ENCODE measurements around the gene RPS6KA1. TPM values are rescaled to one million over a fixed set of nuclear protein-coding genes. Genes with fewer than 3 reads are reported as not detected.
"Not testable (repeated sequence)": the region's sequence is repeated elsewhere in the genome, so short reads cannot be mapped to it uniquely, and the experiment has no call there.

The RPS6KA1 gene
- total RNA-seq, 1 donor from 2014 or later, result 61.3 TPM

DNA sequence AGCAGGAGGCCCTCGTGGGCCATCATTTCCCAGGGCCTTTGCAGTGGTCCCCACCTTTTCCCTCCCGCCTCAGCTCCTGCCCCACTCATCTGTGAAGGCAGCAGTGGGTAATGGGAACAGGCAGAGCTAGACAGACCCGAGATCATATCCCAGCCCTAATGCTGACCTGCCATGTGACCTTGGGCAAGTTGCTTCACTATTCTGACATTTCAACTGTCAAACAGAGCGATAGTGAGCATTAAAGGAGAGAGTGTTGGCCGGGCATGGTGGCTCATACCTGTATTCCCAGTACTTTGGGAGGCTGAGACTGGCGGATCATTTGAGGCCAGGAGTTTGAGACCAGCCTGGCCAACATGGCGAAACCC is 51.7 kb downstream of the RPS6KA1 start:
- Histone ChIP-seq H3K36me3 (ENCODE audit: control insufficient read depth, insufficient read depth, low read length) (no peaks in the 10 kb centered on the region), H3K4me3 (ENCODE audit: low read depth, low read length) (no peak overlapping the region), H3K27me3 (ENCODE audit: control insufficient read depth, insufficient read depth, low read length) (no peaks in the 10 kb centered on the region)
- TF ChIP-seq, protein P1, sequence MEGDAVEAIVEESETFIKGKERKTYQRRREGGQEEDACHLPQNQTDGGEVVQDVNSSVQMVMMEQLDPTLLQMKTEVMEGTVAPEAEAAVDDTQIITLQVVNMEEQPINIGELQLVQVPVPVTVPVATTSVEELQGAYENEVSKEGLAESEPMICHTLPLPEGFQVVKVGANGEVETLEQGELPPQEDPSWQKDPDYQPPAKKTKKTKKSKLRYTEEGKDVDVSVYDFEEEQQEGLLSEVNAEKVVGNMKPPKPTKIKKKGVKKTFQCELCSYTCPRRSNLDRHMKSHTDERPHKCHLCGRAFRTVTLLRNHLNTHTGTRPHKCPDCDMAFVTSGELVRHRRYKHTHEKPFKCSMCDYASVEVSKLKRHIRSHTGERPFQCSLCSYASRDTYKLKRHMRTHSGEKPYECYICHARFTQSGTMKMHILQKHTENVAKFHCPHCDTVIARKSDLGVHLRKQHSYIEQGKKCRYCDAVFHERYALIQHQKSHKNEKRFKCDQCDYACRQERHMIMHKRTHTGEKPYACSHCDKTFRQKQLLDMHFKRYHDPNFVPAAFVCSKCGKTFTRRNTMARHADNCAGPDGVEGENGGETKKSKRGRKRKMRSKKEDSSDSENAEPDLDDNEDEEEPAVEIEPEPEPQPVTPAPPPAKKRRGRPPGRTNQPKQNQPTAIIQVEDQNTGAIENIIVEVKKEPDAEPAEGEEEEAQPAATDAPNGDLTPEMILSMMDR (IDR thresholded peaks at IDR 0.05; ENCODE audit: insufficient read depth, low read length, severe bottlenecking), result no peak
- DNase-seq (ENCODE audit: low read depth) (no peak), FAIRE-seq (no peak)

- TF ChIP-seq, protein P1 (IDR thresholded peaks at IDR 0.05; ENCODE audit: insufficient read depth, low read length, severe bottlenecking), result no peak
- H3K4me3 ChIP-seq (ENCODE audit: low read depth, low read length), result no peak overlapping the region
- DNase-seq (ENCODE audit: low read depth) (no peak), FAIRE-seq (no peak)
- no peaks in the 10 kb centered on the region for H3K36me3 ChIP-seq (ENCODE audit: control insufficient read depth, insufficient read depth, low read length)
- H3K27me3 ChIP-seq (ENCODE audit: control insufficient read depth, insufficient read depth, low read length), result no peaks in the 10 kb centered on the region
Observed at GRCh38 chr1:26582053-26582835, 52.7 kb downstream of the RPS6KA1 start.

DNA sequence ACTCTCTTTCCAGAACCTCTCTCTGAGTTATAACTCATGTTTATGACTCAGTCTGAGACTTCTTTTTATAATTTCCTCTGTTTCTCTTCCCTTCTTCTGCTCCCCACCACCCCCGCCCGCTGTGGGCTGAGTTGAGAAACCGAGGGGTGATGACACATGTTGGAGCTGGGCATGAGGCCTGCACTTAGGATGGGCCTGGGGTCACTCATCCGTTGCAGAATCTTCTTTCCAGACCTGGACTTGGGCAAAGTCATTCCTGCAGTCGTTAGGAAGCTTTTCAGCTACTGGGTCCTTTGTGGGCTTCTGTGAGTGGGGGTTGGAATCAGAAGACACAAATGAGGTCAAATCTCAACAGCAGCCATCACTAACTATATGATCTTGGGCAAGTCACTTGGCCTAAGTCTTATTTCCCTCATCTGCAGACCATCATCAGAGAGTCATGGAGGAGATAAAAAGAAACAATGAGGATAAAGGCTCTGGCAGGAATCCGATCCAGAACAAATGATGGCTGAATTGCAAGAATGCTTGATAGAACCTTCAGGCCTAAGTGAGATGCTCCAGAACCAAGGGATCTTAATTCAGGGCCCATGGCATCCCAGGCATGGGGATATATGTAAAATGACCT is 53.4 kb downstream of the RPS6KA1 start:
- TF ChIP-seq, protein P1 (IDR thresholded peaks at IDR 0.05; ENCODE audit: insufficient read depth, low read length, severe bottlenecking), result no peak
- DNase-seq (ENCODE audit: low read depth), result peak; percentile 30
- Histone ChIP-seq H3K27me3 (ENCODE audit: control insufficient read depth, insufficient read depth, low read length) (no peaks in the 10 kb centered on the region), H3K36me3 (ENCODE audit: control insufficient read depth, insufficient read depth, low read length) (no peaks in the 10 kb centered on the region), H3K4me3 (ENCODE audit: low read depth, low read length) (no peak overlapping the region)
- no peak for FAIRE-seq

- DNase-seq (ENCODE audit: low read depth) (peak; percentile 32), FAIRE-seq (no peak)
- H3K27me3 ChIP-seq (ENCODE audit: control insufficient read depth, insufficient read depth, low read length), result no peaks in the 10 kb centered on the region
- H3K4me3 ChIP-seq (ENCODE audit: low read depth, low read length), result no peak overlapping the region
- TF ChIP-seq, protein P1 (IDR thresholded peaks at IDR 0.05; ENCODE audit: insufficient read depth, low read length, severe bottlenecking), result peak; percentile 19
- H3K36me3 ChIP-seq (ENCODE audit: control insufficient read depth, insufficient read depth, low read length), result no peaks in the 10 kb centered on the region
Observed at GRCh38 chr1:26583646-26584485, 54.3 kb downstream of the RPS6KA1 start.

- DNase-seq (ENCODE audit: low read depth); H3K4me3 ChIP-seq (ENCODE audit: low read depth, low read length); H3K27me3 ChIP-seq (ENCODE audit: control insufficient read depth, insufficient read depth, low read length); H3K36me3 ChIP-seq (ENCODE audit: control insufficient read depth, insufficient read depth, low read length); FAIRE-seq: not testable (repeated sequence)
Observed at GRCh38 chr1:26584588-26584987, 55.0 kb downstream of the RPS6KA1 start.

- Histone ChIP-seq H3K4me3 (ENCODE audit: low read depth, low read length) (no peak overlapping the region), H3K36me3 (ENCODE audit: control insufficient read depth, insufficient read depth, low read length) (no peaks in the 10 kb centered on the region), H3K27me3 (ENCODE audit: control insufficient read depth, insufficient read depth, low read length) (no peaks in the 10 kb centered on the region)
- TF ChIP-seq, protein P1 (IDR thresholded peaks at IDR 0.05; ENCODE audit: insufficient read depth, low read length, severe bottlenecking), result no peak
- no peak for FAIRE-seq
- no peak for DNase-seq (ENCODE audit: low read depth)
Observed at GRCh38 chr1:26585471-26585870, 55.9 kb downstream of the RPS6KA1 start.

Data from bronchial epithelial cell (primary cell).